Measurements from ENCODE around the gene ST8SIA4. TPM values are rescaled to one million over a fixed set of nuclear protein-coding genes. Genes with fewer than 3 reads are reported as not detected.

The ST8SIA4 gene
- total RNA-seq, 1 experiment from 2014 or later, result 0.47 TPM

DNA sequence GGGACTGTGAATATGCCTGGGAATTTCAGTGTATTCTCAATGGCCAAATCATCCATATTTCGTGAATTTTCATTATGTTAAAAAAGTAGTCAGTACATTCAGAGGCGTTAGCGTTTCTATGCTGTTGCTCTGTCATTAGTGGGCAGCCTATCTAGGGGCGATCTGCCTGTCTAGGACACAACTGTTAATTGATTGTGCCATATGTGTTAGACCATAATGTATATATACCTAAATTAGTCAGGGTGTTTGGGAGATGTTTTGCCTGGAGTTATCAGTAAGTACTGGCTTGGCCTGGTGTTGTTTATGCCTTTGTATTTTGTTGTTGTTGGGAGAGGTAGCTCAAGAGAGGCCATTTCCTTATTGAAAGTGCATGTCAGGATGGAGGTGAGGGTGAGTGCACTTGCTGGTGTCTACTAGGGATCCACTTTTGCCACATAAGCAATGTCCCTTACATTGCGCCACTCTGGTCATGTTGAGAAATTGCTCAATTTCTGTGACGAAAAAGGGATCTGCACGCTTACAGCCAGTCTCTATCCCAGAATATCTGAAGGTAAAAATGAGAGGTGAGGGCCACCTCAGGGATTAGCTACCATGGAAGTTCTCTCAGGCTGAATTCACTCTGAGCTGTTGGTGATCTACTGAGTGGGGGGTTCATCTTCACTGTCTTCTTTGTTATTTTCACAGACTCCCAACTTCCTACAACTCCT, 123.3 kb downstream of the ST8SIA4 start:
- H3K36me3 ChIP-seq (ENCODE audit: insufficient read depth, low read length, poor library complexity, severe bottlenecking), result no peaks in the 10 kb centered on the region
- H3K4me3 ChIP-seq (ENCODE audit: low read depth, low read length, poor library complexity, severe bottlenecking), result no peak overlapping the region
- H3K27ac ChIP-seq (ENCODE audit: low read depth, low read length, poor library complexity, severe bottlenecking), result no peak overlapping the region
- intact Hi-C loops (cut with micrococcal nuclease; ENCODE audit: unreplicated experiment), result loop anchor here (5.0 to 10.0 kb wide), 2 partner anchors 122 to 365 kb away; partner anchors contain the start of gene ST8SIA4
- no peaks in the 10 kb centered on the region for H3K27me3 ChIP-seq (replicated peaks; ENCODE audit: insufficient read depth, low read depth, low read length, poor library complexity)
- TF ChIP-seq, protein P1, sequence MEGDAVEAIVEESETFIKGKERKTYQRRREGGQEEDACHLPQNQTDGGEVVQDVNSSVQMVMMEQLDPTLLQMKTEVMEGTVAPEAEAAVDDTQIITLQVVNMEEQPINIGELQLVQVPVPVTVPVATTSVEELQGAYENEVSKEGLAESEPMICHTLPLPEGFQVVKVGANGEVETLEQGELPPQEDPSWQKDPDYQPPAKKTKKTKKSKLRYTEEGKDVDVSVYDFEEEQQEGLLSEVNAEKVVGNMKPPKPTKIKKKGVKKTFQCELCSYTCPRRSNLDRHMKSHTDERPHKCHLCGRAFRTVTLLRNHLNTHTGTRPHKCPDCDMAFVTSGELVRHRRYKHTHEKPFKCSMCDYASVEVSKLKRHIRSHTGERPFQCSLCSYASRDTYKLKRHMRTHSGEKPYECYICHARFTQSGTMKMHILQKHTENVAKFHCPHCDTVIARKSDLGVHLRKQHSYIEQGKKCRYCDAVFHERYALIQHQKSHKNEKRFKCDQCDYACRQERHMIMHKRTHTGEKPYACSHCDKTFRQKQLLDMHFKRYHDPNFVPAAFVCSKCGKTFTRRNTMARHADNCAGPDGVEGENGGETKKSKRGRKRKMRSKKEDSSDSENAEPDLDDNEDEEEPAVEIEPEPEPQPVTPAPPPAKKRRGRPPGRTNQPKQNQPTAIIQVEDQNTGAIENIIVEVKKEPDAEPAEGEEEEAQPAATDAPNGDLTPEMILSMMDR (conservative IDR thresholded peaks at IDR 0.05; ENCODE audit: low read depth, low read length), result no peak
- no peak for TF ChIP-seq EZH2 (IDR thresholded peaks at IDR 0.05; ENCODE audit: borderline replicate concordance, low read depth, low read length, poor library complexity, severe bottlenecking)
- POLR2A ChIA-PET (ENCODE audit: low non-redundant PET), result no interaction called here
- H3K9me3 ChIP-seq (ENCODE audit: low read depth, low read length, poor library complexity, severe bottlenecking), result no peaks in the 10 kb centered on the region
- no TSS peak for BruUV-seq (replicated peaks)
- no peak for DNase-seq (ENCODE audit: low spot score)
- CTCF ChIA-PET, result no interaction called here
- H3K4me1 ChIP-seq (ENCODE audit: insufficient read depth, low read length, poor library complexity, severe bottlenecking), result peaks cover 20% of the 10 kb centered on the region

DNA sequence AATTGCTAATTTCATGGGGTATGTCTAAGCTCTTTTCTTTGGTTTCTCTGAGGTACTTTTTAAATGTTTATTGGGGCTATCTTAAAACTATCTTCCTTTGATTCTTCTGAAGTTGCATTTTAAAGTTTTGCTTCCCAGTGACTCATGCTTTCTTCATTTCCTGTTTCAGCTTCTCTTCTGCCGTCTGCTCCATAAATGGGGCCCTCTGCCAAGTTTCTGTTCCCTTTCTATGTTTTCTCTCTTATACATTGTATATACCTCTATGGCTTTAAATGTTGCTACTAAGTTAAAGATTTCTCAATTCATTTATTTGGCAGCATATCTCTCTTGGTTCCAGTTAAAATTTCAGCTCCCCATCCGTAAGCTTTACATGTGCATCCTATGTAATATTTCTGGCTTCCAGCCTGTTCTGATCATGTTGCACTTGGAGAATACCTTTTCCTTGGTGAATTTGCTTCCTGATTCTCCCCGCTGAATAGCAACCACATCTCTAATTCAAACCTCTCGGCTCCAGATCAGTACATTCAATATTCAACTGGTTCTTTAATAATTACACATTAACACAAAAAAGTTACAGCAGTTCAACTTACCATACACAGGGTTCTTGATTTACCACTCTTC, 125.3 kb downstream of the ST8SIA4 start:
- no peaks in the 10 kb centered on the region for H3K9me3 ChIP-seq (ENCODE audit: low read depth, low read length, poor library complexity, severe bottlenecking)
- TF ChIP-seq, protein P1 (conservative IDR thresholded peaks at IDR 0.05; ENCODE audit: low read depth, low read length), result no peak
- TF ChIP-seq EZH2 (IDR thresholded peaks at IDR 0.05; ENCODE audit: borderline replicate concordance, low read depth, low read length, poor library complexity, severe bottlenecking), result no peak
- H3K36me3 ChIP-seq (ENCODE audit: insufficient read depth, low read length, poor library complexity, severe bottlenecking), result no peaks in the 10 kb centered on the region
- ChIA-PET POLR2A (ENCODE audit: low non-redundant PET) (no interaction called here), CTCF (no interaction called here)
- no TSS peak for BruUV-seq (replicated peaks)
- intact Hi-C loops (cut with micrococcal nuclease; ENCODE audit: unreplicated experiment), result loop anchor here (5.0 to 10.0 kb wide), 2 partner anchors 125 to 367 kb away; partner anchors contain the start of gene ST8SIA4
- no peak overlapping the region for H3K4me3 ChIP-seq (ENCODE audit: low read depth, low read length, poor library complexity, severe bottlenecking)
- H3K27me3 ChIP-seq (replicated peaks; ENCODE audit: insufficient read depth, low read depth, low read length, poor library complexity), result no peaks in the 10 kb centered on the region
- peaks cover 20% of the 10 kb centered on the region for H3K4me1 ChIP-seq (ENCODE audit: insufficient read depth, low read length, poor library complexity, severe bottlenecking)
- peak overlapping the region; percentile 73 for H3K27ac ChIP-seq (ENCODE audit: low read depth, low read length, poor library complexity, severe bottlenecking)
- DNase-seq (ENCODE audit: low spot score), result peak; percentile 89

DNA sequence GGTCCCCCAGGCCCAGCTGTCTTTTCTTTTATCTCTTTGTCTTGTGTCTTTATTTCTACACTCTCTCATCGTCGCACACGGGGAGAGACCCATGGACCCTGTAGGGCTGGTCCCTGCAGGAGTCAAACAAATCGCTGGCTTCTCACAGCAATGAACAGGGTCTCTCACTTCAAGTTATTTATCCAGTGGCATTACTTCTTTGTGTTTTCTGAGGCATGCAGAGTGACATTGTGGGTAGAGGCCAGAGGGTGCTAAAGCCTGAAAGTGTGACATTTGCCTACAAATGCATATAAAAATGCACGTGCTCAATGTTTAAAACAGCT, 127.6 kb downstream of the ST8SIA4 start:
- Histone ChIP-seq H3K27me3 (replicated peaks; ENCODE audit: insufficient read depth, low read depth, low read length, poor library complexity) (no peaks in the 10 kb centered on the region), H3K9me3 (ENCODE audit: low read depth, low read length, poor library complexity, severe bottlenecking) (no peaks in the 10 kb centered on the region), H3K4me1 (ENCODE audit: insufficient read depth, low read length, poor library complexity, severe bottlenecking) (peaks cover 20% of the 10 kb centered on the region), H3K4me3 (ENCODE audit: low read depth, low read length, poor library complexity, severe bottlenecking) (no peak overlapping the region), H3K27ac (ENCODE audit: low read depth, low read length, poor library complexity, severe bottlenecking) (no peak overlapping the region), H3K36me3 (ENCODE audit: insufficient read depth, low read length, poor library complexity, severe bottlenecking) (no peaks in the 10 kb centered on the region)
- intact Hi-C loops (cut with micrococcal nuclease; ENCODE audit: unreplicated experiment), result loop anchor here (5.0 to 10.0 kb wide), 2 partner anchors 127 to 369 kb away; partner anchors contain the start of gene ST8SIA4
- CTCF ChIA-PET, result interaction anchor here (0.6 to 0.8 kb wide), 2 partner anchors 65 to 1671 kb away, joined by 3 to 8 read pairs; no protein-coding TSS in a partner anchor
- POLR2A ChIA-PET (ENCODE audit: low non-redundant PET), result no interaction called here
- no peak for DNase-seq (ENCODE audit: low spot score)
- no peak for TF ChIP-seq EZH2 (IDR thresholded peaks at IDR 0.05; ENCODE audit: borderline replicate concordance, low read depth, low read length, poor library complexity, severe bottlenecking)
- TF ChIP-seq, protein P1 (conservative IDR thresholded peaks at IDR 0.05; ENCODE audit: low read depth, low read length), result no peak
- BruUV-seq (replicated peaks), result no TSS peak

Data from A673 (cell line).